KG1 (cell line): ENCODE measurements around the gene ERRFI1.
"Not testable (repeated sequence)": the region's sequence is repeated elsewhere in the genome, so short reads cannot be mapped to it uniquely, and the experiment has no call there.

Experiments
- DNase-seq: peaks from one replicate; lab custom pipeline; 2025; lab: John Stamatoyannopoulos, UW

Gene ERRFI1

GRCh38 chr1:8026153-8026975 lies at the start of gene ERRFI1:
ERRFI1 (minus strand) TSS chr1:8026309; CDS start chr1:8015619, 10,690 bp downstream.
- peak; percentile 43 for DNase-seq

GRCh38 chr1:8075511-8076051 lies 49.5 kb upstream of the ERRFI1 start:
- no peak for DNase-seq

GRCh38 chr1:8073112-8073855 lies 47.2 kb upstream of the ERRFI1 start:
- no peak for DNase-seq

- DNase-seq: no peak
Measured at GRCh38 chr1:8070381-8070811, 44.3 kb upstream of the ERRFI1 start.

GRCh38 chr1:8069614-8070320 lies 43.7 kb upstream of the ERRFI1 start:
- not testable (repeated sequence) for DNase-seq

GRCh38 chr1:8065369-8065768 lies 39.3 kb upstream of the ERRFI1 start:
- DNase-seq: no peak

GRCh38 chr1:8063298-8064036 lies 37.4 kb upstream of the ERRFI1 start:
- no peak for DNase-seq

GRCh38 chr1:8062861-8063260 lies 36.8 kb upstream of the ERRFI1 start:
- no peak for DNase-seq

GRCh38 chr1:8061673-8062386 lies 35.7 kb upstream of the ERRFI1 start:
- DNase-seq: no peak

GRCh38 chr1:8061210-8061609 lies 35.1 kb upstream of the ERRFI1 start:
- no peak for DNase-seq

GRCh38 chr1:8059161-8059622 lies 33.1 kb upstream of the ERRFI1 start:
- no peak for DNase-seq

- DNase-seq: not testable (repeated sequence)
Measured at GRCh38 chr1:8057779-8058178, 31.7 kb upstream of the ERRFI1 start.

- DNase-seq: no peak
Measured at GRCh38 chr1:8055973-8056372, 29.9 kb upstream of the ERRFI1 start.

- DNase-seq: no peak
Measured at GRCh38 chr1:8053878-8054567, 27.9 kb upstream of the ERRFI1 start.

GRCh38 chr1:8051650-8052049 lies 25.5 kb upstream of the ERRFI1 start:
- no peak for DNase-seq

GRCh38 chr1:8049229-8049628 lies 23.1 kb upstream of the ERRFI1 start:
- not testable (repeated sequence) for DNase-seq

- DNase-seq: no peak
Measured at GRCh38 chr1:8047686-8048445, 21.8 kb upstream of the ERRFI1 start.

GRCh38 chr1:8047112-8047511 lies 21.0 kb upstream of the ERRFI1 start:
- DNase-seq: no peak

GRCh38 chr1:8046391-8046790 lies 20.3 kb upstream of the ERRFI1 start:
- DNase-seq: no peak
